IPS-18c (cell line): ENCODE results near the gene GPR21.

Source experiments
- H3K4me3 ChIP-seq: 2 replicates; pipeline ENCODE4 v1.7.0; 2013; ENCODE audit warnings: low read depth, mild to moderate bottlenecking, low read length, moderate library complexity; ENCODE audit not compliant: insufficient read depth
- H3K9me3 ChIP-seq: one replicate; pipeline ENCODE4 v1.6.1; 2013; ENCODE audit warnings: mild to moderate bottlenecking, low read length, moderate library complexity; ENCODE audit not compliant: control insufficient read depth, insufficient read depth

GPR21 gene

GRCh38 chr9:123033352-123033751 lies at the start of gene GPR21:
Gene GPR21, plus strand, starts transcription at chr9:123033667. Its CDS starts 900 bp downstream, at chr9:123034567.
- no peaks in the 10 kb centered on the region for H3K9me3 ChIP-seq
- no peak within 1 kb of the TSS for H3K4me3 ChIP-seq

DNA sequence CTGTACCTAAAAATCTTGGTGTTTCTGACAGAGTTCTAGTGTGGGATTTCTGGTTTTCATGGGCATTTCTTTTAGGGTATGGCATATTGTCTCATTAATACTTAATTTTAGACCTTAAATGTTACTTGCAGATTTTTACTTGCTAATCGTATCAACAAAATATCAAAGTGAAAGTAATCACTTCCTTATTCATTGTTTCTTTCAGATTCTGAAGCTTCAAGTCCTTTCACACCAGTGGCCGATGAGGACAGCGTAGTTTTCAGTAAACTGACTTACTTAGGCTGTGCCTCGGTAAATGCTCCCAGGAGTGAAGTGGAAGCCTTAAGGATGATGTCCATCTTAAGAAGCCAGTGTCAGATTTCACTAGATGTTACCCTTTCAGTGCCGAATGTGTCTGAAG lies 47.5 kb upstream of the GPR21 start:
- H3K9me3 ChIP-seq = no peaks in the 10 kb centered on the region
- no peak overlapping the region for H3K4me3 ChIP-seq

- Histone ChIP-seq H3K9me3 (no peaks in the 10 kb centered on the region), H3K4me3 (no peak overlapping the region)
Observed at GRCh38 chr9:122988141-122988540, 45.3 kb upstream of the GPR21 start.

GRCh38 chr9:122988920-122989621 lies 44.4 kb upstream of the GPR21 start:
- Histone ChIP-seq H3K4me3 (no peak overlapping the region), H3K9me3 (no peaks in the 10 kb centered on the region)

- H3K9me3 ChIP-seq = no peaks in the 10 kb centered on the region
Observed at GRCh38 chr9:122991370-122991830, 42.1 kb upstream of the GPR21 start.

GRCh38 chr9:122996586-122996985 lies 36.9 kb upstream of the GPR21 start:
- no peak overlapping the region for H3K4me3 ChIP-seq
- H3K9me3 ChIP-seq = no peaks in the 10 kb centered on the region

More at GRCh38 chr9:122991370-122991830, 42.1 kb upstream of the GPR21 start:
- H3K4me3 ChIP-seq = no peak overlapping the region

GRCh38 chr9:122998448-122998847 lies 35.0 kb upstream of the GPR21 start:
- Histone ChIP-seq H3K9me3 (no peaks in the 10 kb centered on the region), H3K4me3 (no peak overlapping the region)

DNA sequence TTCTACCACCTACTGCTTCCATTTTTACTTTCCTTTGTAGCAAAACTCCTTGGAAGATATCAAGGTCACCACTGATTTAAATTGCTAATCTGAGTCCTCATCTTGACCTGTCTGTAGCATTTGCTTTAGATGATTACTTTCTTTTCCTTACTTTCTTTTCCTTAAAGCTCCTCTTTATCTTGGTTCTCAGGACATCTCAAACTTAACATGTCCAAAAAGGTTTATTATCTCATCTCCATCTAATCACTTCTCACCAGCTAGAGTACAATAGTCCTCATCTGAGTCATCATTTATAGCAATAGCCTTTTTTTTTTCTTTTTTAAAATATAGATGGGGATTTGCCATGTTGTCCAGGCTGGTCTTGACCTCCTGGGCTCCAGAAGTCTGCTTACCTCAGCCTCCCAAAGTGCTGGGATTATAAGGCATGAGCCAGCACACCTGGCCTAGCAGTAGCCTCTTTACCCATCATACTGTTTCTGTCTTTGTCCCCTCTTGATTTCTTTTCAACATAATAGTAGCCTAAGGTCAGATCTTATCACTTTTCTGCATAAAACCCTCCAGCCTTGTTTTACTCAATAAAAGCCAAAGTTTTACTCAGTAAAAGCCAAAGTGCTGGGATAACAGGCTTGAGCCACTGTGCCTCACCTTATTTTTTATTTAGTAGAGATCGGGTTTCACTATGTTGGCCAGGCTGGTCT lies 32.9 kb upstream of the GPR21 start:
- no peak overlapping the region for H3K4me3 ChIP-seq

GRCh38 chr9:123002754-123003153 lies 30.7 kb upstream of the GPR21 start:
- Histone ChIP-seq H3K4me3 (no peak overlapping the region), H3K9me3 (no peaks in the 10 kb centered on the region)

More for the DNA sequence above, 32.9 kb upstream of the GPR21 start:
- H3K9me3 ChIP-seq = no peaks in the 10 kb centered on the region

GRCh38 chr9:123003466-123003865 lies 30.0 kb upstream of the GPR21 start:
- Histone ChIP-seq H3K4me3 (no peak overlapping the region), H3K9me3 (no peaks in the 10 kb centered on the region)

DNA sequence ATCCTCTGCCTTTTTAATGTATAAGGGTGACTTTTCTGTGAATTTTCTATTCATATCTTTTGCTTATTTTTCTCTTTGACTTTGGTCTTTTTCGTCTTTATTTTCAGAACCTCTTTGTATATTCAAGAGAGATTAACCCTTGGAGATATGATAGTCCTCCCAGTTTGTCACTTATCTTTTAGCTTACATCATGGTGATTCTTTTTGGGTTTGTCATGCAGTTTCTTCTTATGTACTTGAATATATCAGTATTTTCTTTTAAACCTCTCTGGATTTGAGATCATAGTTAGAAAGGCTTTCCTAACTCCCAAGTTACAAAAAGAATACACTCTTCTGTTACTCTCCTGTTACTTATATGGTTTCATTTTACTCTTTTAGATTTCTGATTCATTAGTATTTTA lies 27.5 kb upstream of the GPR21 start:
- no peak overlapping the region for H3K4me3 ChIP-seq
- no peaks in the 10 kb centered on the region for H3K9me3 ChIP-seq

GRCh38 chr9:123007269-123007668 lies 26.2 kb upstream of the GPR21 start:
- Histone ChIP-seq H3K9me3 (no peaks in the 10 kb centered on the region), H3K4me3 (no peak overlapping the region)

- H3K9me3 ChIP-seq = no peaks in the 10 kb centered on the region
- no peak overlapping the region for H3K4me3 ChIP-seq
Observed at GRCh38 chr9:123008909-123009308, 24.6 kb upstream of the GPR21 start.

GRCh38 chr9:123011380-123011779 lies 22.1 kb upstream of the GPR21 start:
- Histone ChIP-seq H3K9me3 (no peaks in the 10 kb centered on the region), H3K4me3 (no peak overlapping the region)

DNA sequence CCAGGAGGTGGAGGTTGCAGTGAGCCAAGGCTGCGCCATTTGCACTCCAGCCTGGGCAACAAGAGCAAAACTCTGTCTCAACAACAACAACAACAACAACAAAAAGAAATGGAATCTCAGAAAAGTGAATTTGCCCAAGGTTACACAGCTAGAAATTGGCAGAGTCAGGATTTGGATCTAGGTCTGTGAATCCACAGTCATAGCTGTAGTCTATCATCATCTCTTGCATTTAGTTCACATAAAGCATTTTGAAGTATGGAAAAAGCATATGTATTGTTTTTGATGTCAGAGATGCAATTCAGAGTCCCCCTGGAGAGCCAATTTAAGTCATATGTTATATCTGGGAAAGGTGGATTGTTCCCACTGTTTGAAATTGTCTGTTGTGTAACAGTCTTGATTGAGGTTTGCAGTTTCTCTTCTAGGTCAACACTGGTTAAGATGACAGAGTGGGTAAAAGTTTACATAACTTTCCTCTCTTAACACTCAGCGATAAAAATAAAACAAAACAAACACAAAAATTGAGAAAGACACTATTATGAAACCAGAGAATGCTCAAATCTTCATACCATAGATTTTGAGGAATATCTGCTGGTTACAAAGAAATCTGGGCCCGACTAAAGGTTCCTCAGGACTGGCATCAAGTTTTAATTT lies 21.5 kb upstream of the GPR21 start:
- Histone ChIP-seq H3K4me3 (no peak overlapping the region), H3K9me3 (no peaks in the 10 kb centered on the region)

GRCh38 chr9:123016631-123017030 lies 16.8 kb upstream of the GPR21 start:
- Histone ChIP-seq H3K9me3 (no peaks in the 10 kb centered on the region), H3K4me3 (no peak overlapping the region)

DNA sequence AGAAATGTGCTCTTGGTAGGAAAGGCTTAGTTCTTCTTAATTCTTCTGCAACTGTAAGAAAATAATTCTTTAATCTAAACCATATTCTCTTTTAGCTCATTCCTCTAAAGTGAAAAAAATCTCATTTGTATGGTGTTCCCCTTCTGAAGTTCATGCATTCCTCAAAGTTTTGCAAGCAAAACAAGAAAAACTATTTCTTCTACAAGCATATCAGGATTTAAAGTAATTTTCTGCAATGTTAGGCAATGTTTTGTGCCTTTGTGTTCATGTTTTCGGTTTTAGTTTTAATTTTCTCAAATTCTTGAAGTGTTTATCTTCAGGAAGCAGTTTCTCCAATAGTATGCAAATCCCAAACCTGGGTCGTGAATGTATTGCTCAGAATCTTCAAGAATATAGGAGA lies 12.7 kb upstream of the GPR21 start:
- Histone ChIP-seq H3K9me3 (no peaks in the 10 kb centered on the region), H3K4me3 (no peak overlapping the region)

GRCh38 chr9:123026425-123026824 lies 7.0 kb upstream of the GPR21 start:
- no peaks in the 10 kb centered on the region for H3K9me3 ChIP-seq
- no peak overlapping the region for H3K4me3 ChIP-seq
